Peyer's patch (tissue), 4 donors: ENCODE data around the gene LRIG1. TPM values are rescaled to one million over a fixed set of nuclear protein-coding genes. Genes with fewer than 3 reads are reported as not detected.
A peak's percentile ranks its signal among the peaks of the same experiment; 100 is the strongest.
"Not testable (repeated sequence)": the region's sequence is repeated elsewhere in the genome, so short reads cannot be mapped to it uniquely, and the experiment has no call there.

Source experiments
- DNase-seq, 3 donors: peaks; one replicate each; pipeline ENCODE4 v3.0.0-alpha.2; 2017 to 2019
- H3K27ac ChIP-seq, 4 donors: fragments of 200-600 bp; sonication (generic); one replicate each; pipeline ENCODE4 v1.5.1; 2016 to 2019
- H3K27me3 ChIP-seq, 2 donors: fragments of 200-600 bp; sonication (generic); one replicate each; pipeline ENCODE4 v1.5.1; 2019
- H3K36me3 ChIP-seq, 3 donors: fragments of 200-600 bp; sonication (generic); one replicate each; pipeline ENCODE4 v1.5.1; 2016 to 2019
- H3K4me1 ChIP-seq, 4 donors: fragments of 200-600 bp; sonication (generic); one replicate each; pipeline ENCODE4 v1.5.1; 2016 to 2019
- H3K4me3 ChIP-seq, 4 donors: fragments of 200-600 bp; sonication (generic); 1 replicate in 3 of 4; 2 replicates in 1 of 4; pipeline ENCODE4 v1.5.1; 2016 to 2019; ENCODE audit warnings: mild to moderate bottlenecking in 1 of 4
- H3K9me3 ChIP-seq, 4 donors: fragments of 200-600 bp; sonication (generic); one replicate each; pipeline ENCODE4 v1.5.1; 2016 to 2019; ENCODE audit warnings: mild to moderate bottlenecking in 1 of 4
- CTCF ChIP-seq, 6 experiments: fragments of 450-650 bp in 4 of 6; fragments of 200-600 bp in 2 of 6; sonication (generic) in 1 of 6; IDR thresholded peaks; one replicate each; pipeline ENCODE4 v1.5.1; 2017 to 2019; ENCODE audit warnings: antibody characterized with exemption in 6 of 6, mild to moderate bottlenecking in 3 of 6, moderate library complexity in 1 of 6
- POLR2A ChIP-seq, 2 donors: fragments of 450-650 bp; IDR thresholded peaks; one replicate each; pipeline ENCODE4 v1.5.1; 2017; ENCODE audit warnings: antibody characterized with exemption in 2 of 2, mild to moderate bottlenecking in 2 of 2, moderate library complexity in 2 of 2
- total RNA-seq, 4 donors: library from RNA; depleted of rRNA; stranded (reverse); fragments of >200 nt; gene quantifications; one replicate each; pipeline ENCODE4 v1.1.0, GENCODE V29; 2016

Gene LRIG1
- total RNA-seq, 4 donors from 2014 or later, result 28.5 to 65.2 (median 59.2) TPM

GRCh38 chr3:66423791-66424190 lies 77.0 kb downstream of the LRIG1 start:
- Histone ChIP-seq H3K9me3 (peaks cover 0 to 13% (median 5%) of the 10 kb centered on the region in 4 donors), H3K4me1 (peaks cover 0 to 26% (median 0%) of the 10 kb centered on the region in 4 donors), H3K4me3 (no peak overlapping the region), H3K27ac (peak overlapping the region in 1 of 4 donors; percentile 14), H3K36me3 (no peaks in the 10 kb centered on the region), H3K27me3 (no peaks in the 10 kb centered on the region)
- no peak for DNase-seq
- no peak for TF ChIP-seq CTCF (IDR thresholded peaks at IDR 0.05)
- no peak for TF ChIP-seq POLR2A (IDR thresholded peaks at IDR 0.05)

DNA sequence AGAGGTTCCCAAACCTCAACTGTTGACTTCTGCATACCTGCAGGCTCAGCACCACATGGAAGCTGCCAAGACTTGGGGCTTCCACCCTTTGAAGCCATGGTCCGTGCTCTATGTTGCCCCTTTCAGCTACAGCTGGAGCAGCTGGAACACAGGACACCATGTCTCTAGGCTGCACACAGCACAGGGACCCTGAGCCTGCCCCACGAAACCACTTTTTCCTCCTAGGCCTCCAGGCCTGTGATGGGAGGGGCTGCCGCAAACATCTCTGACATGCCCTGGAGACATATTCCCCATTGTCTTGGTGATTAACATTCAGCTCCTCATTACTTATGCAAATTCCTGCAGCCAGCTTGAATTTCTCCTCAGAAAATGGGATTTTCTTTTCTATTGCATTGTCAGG lies 78.9 kb downstream of the LRIG1 start:
- H3K27me3 ChIP-seq, H3K36me3 ChIP-seq, H3K4me3 ChIP-seq, H3K27ac ChIP-seq: not testable (repeated sequence)
- DNase-seq, result peak in 1 of 3 donors; percentile 12
- H3K4me1 ChIP-seq, result peaks cover 0 to 27% (median 0%) of the 10 kb centered on the region in 4 donors
- peaks cover 0 to 13% (median 5%) of the 10 kb centered on the region in 4 donors for H3K9me3 ChIP-seq

- DNase-seq, H3K36me3 ChIP-seq, H3K27me3 ChIP-seq, H3K27ac ChIP-seq, H3K4me3 ChIP-seq: not testable (repeated sequence)
- Histone ChIP-seq H3K9me3 (peaks cover 0 to 13% (median 5%) of the 10 kb centered on the region in 4 donors), H3K4me1 (peaks cover 0 to 33% (median 0%) of the 10 kb centered on the region in 4 donors)
Measured at GRCh38 chr3:66421144-66421543, 79.7 kb downstream of the LRIG1 start.

DNA sequence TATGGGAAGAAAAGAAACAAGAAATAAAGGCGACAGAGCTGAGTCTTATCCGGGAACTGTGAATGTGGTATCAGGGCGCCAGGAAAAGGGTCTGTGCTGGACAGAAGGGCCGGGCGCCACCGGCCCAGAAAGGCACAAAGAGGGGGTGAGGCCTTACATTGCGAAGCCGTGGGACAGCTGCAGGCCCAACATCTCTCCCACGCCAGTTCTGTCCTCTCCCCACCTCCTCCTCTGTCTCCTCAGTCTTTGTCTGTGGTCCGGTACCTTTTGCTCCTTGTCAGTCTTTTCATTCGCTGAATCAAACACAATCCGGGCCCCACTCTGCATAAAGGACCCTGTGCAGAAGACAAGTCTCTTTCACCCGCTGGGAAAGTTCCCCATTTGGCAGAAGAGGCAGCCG lies 81.8 kb downstream of the LRIG1 start:
- peaks cover 0 to 13% (median 5%) of the 10 kb centered on the region in 4 donors for H3K9me3 ChIP-seq
- peak in 1 of 3 donors; percentile 11 for DNase-seq
- no peaks in the 10 kb centered on the region for H3K27me3 ChIP-seq
- peaks cover 0 to 18% (median 0%) of the 10 kb centered on the region in 4 donors for H3K4me1 ChIP-seq
- H3K36me3 ChIP-seq, result peaks cover 0 to 19% (median 0%) of the 10 kb centered on the region in 3 donors
- TF ChIP-seq POLR2A (IDR thresholded peaks at IDR 0.05), result no peak
- no peak for TF ChIP-seq CTCF (IDR thresholded peaks at IDR 0.05)
- H3K4me3 ChIP-seq, result no peak overlapping the region
- H3K27ac ChIP-seq, result peak overlapping the region in 3 of 4 donors; percentile 5 to 27 (median 6)

GRCh38 chr3:66418475-66418931 lies 82.3 kb downstream of the LRIG1 start:
- Histone ChIP-seq H3K4me1 (peaks cover 0 to 18% (median 0%) of the 10 kb centered on the region in 4 donors), H3K27ac (peak overlapping the region in 2 of 4 donors; percentile 5 to 27), H3K4me3 (no peak overlapping the region), H3K27me3 (no peaks in the 10 kb centered on the region), H3K36me3 (peaks cover 0 to 20% (median 2%) of the 10 kb centered on the region in 3 donors), H3K9me3 (peaks cover 0 to 13% (median 5%) of the 10 kb centered on the region in 4 donors)
- DNase-seq, result peak in 1 of 3 donors; percentile 35
- TF ChIP-seq POLR2A (IDR thresholded peaks at IDR 0.05), result no peak
- TF ChIP-seq CTCF (IDR thresholded peaks at IDR 0.05), result no peak

DNA sequence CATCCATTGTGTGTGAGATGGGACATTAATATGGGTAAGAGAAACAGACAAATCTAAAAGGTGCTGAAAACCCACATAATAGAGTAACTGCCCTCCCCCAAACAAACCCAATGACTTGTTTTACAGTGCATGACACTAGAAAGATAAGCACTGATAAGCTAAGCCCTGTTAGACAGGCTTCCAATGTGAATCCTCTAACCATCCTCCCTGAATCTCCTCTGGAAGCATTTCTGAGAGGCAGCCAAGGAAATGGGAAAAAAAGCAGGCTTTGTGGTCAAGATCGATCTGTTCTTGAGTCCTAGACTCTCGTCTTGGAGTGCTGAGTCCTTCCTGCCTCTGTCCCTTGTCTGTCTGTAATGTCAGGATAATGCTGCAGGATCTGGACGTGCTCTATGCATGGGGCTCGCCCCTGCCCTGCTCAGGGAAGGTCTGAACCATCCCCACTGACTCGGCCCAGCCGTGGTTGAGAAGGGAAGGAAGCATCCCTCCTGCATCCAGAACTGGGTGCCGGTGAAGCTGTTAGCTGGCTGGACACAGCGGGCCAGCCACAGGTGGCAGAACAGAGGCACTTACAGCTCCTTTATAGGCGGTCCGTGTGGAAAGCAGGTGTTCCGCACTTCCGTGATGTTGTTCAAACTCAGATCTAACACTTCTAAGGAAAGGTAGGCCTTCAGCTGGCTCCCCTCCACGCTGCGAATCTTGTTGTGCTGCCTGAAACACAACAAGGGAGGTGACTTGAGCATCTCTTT lies 84.1 kb downstream of the LRIG1 start:
- peak overlapping the region in 1 of 4 donors; percentile 28 for H3K27ac ChIP-seq
- H3K4me3 ChIP-seq, result no peak overlapping the region
- H3K36me3 ChIP-seq, result peaks cover 0 to 36% (median 2%) of the 10 kb centered on the region in 3 donors
- H3K9me3 ChIP-seq, result peaks cover 0 to 5% (median 1%) of the 10 kb centered on the region in 4 donors
- DNase-seq, result peak in 1 of 3 donors; percentile 56
- no peaks in the 10 kb centered on the region for H3K27me3 ChIP-seq
- TF ChIP-seq CTCF (IDR thresholded peaks at IDR 0.05) (peak in 2 of 6 experiments; percentile 7 to 15), POLR2A (IDR thresholded peaks at IDR 0.05) (no peak)
- peaks cover 0 to 18% (median 0%) of the 10 kb centered on the region in 4 donors for H3K4me1 ChIP-seq
